ENCODE measurements around the gene CPNE4. TPM values are rescaled to one million over a fixed set of nuclear protein-coding genes. Genes with fewer than 3 reads are reported as not detected.

Gene CPNE4
- total and polyA plus RNA-seq, 2 donors from 2014 or later, result 0.79 to 1.2 TPM

DNA sequence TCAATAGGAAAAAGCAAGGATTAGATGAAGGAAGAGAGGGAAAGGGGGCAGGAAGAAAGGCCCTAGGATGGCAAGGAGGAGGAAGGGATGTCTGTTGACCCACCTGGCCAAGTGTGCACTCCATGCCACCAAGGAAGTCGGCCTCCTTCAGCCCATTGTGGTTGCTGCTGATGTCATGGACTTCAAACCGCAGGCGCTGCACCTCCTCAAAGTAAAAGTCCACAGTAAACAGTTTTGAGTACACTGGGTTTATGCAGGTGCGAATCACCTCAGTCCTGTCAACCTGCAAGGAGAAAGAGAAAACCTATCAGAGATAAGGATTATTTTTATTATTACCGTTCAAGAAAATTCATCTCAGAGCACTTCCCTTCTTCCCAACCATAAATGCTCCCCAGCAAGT, 311.5 kb downstream of the CPNE4 start:
- intact Hi-C loops (cut with DNase I), result no loop called here
- no peak for DNase-seq
- H3K9me3 ChIP-seq (ENCODE audit: control insufficient read depth in 2 of 3, insufficient read depth in 1 of 3, low read length in 3 of 3), result no peaks in the 10 kb centered on the region
- TF ChIP-seq, protein P1, sequence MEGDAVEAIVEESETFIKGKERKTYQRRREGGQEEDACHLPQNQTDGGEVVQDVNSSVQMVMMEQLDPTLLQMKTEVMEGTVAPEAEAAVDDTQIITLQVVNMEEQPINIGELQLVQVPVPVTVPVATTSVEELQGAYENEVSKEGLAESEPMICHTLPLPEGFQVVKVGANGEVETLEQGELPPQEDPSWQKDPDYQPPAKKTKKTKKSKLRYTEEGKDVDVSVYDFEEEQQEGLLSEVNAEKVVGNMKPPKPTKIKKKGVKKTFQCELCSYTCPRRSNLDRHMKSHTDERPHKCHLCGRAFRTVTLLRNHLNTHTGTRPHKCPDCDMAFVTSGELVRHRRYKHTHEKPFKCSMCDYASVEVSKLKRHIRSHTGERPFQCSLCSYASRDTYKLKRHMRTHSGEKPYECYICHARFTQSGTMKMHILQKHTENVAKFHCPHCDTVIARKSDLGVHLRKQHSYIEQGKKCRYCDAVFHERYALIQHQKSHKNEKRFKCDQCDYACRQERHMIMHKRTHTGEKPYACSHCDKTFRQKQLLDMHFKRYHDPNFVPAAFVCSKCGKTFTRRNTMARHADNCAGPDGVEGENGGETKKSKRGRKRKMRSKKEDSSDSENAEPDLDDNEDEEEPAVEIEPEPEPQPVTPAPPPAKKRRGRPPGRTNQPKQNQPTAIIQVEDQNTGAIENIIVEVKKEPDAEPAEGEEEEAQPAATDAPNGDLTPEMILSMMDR (IDR thresholded peaks at IDR 0.05; ENCODE audit: borderline replicate concordance, extremely low read depth, insufficient read depth), result no peak
- H3K36me3 ChIP-seq (ENCODE audit: control insufficient read depth in 2 of 3, insufficient read depth in 3 of 3, low read length in 3 of 3), result no peaks in the 10 kb centered on the region
- no peaks in the 10 kb centered on the region for H3K4me1 ChIP-seq (ENCODE audit: control insufficient read depth in 2 of 3, insufficient read depth in 2 of 3, low read depth in 1 of 3, low read length in 3 of 3)
- H3K27ac ChIP-seq (ENCODE audit: low read depth in 2 of 2, low read length in 2 of 2), result no peak overlapping the region
- H3K27me3 ChIP-seq (ENCODE audit: control insufficient read depth, insufficient read depth, low read length), result no peaks in the 10 kb centered on the region
- FAIRE-seq, result no peak
- no peak overlapping the region for H3K9ac ChIP-seq (ENCODE audit: low read length in 3 of 3)
- H3K4me3 ChIP-seq (ENCODE audit: low read length in 3 of 3), result no peak overlapping the region

DNA sequence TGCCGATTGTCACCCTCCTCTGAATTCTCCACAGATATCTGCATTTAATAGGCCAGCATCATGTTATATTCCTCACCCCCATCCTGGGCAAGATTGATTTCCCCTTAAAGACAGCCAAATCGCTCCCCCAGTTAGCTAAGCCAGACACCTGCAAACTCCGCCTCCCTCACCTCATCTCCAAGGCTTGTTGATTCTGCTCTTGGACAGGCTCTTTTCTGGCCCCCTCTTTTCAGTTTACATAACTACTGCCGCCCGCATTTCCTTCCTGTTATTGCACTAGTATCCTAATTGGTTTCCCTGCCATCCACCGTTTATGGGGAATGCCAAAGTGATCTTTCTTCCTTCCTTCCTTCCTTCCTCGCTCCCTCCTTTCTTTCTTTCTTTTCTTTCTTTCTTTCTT, 317.3 kb downstream of the CPNE4 start:
- TF ChIP-seq, protein P1 (IDR thresholded peaks at IDR 0.05; ENCODE audit: borderline replicate concordance, extremely low read depth, insufficient read depth), result no peak
- intact Hi-C loops (cut with DNase I), result no loop called here
- DNase-seq (no peak), FAIRE-seq (no peak)
- Histone ChIP-seq H3K27me3 (ENCODE audit: control insufficient read depth, insufficient read depth, low read length) (no peaks in the 10 kb centered on the region), H3K9me3 (ENCODE audit: control insufficient read depth in 2 of 3, insufficient read depth in 1 of 3, low read length in 3 of 3) (no peaks in the 10 kb centered on the region), H3K4me1 (ENCODE audit: control insufficient read depth in 2 of 3, insufficient read depth in 2 of 3, low read depth in 1 of 3, low read length in 3 of 3) (no peaks in the 10 kb centered on the region), H3K36me3 (ENCODE audit: control insufficient read depth in 2 of 3, insufficient read depth in 3 of 3, low read length in 3 of 3) (no peaks in the 10 kb centered on the region), H3K27ac (ENCODE audit: low read depth in 2 of 2, low read length in 2 of 2) (no peak overlapping the region), H3K9ac (ENCODE audit: low read length in 3 of 3) (no peak overlapping the region), H3K4me3 (ENCODE audit: low read length in 3 of 3) (no peak overlapping the region)

DNA sequence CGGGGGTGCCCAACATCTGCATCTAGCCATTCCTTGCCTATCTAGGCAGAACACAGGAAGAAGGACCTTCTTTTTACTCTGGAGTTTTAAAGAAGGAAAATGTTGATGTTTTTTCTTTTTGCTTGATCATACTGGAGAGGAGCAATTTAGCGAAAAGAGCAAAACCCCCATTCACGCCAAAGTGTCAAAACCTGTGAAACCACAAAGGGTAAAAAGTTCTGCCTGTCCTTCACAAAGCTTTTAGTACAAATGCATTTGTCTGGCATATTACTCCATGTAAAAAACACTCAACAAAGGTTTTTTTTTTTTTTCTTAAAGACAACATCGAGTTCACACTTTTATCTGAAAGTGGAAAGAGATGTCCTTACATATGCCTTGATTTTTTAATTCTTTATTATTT, 317.9 kb downstream of the CPNE4 start:
- no peak overlapping the region for H3K9ac ChIP-seq (ENCODE audit: low read length in 3 of 3)
- no peaks in the 10 kb centered on the region for H3K4me1 ChIP-seq (ENCODE audit: control insufficient read depth in 2 of 3, insufficient read depth in 2 of 3, low read depth in 1 of 3, low read length in 3 of 3)
- no peak for DNase-seq
- no peaks in the 10 kb centered on the region for H3K36me3 ChIP-seq (ENCODE audit: control insufficient read depth in 2 of 3, insufficient read depth in 3 of 3, low read length in 3 of 3)
- H3K4me3 ChIP-seq (ENCODE audit: low read length in 3 of 3), result no peak overlapping the region
- no peaks in the 10 kb centered on the region for H3K9me3 ChIP-seq (ENCODE audit: control insufficient read depth in 2 of 3, insufficient read depth in 1 of 3, low read length in 3 of 3)
- FAIRE-seq, result no peak
- TF ChIP-seq, protein P1 (IDR thresholded peaks at IDR 0.05; ENCODE audit: borderline replicate concordance, extremely low read depth, insufficient read depth), result no peak
- H3K27me3 ChIP-seq (ENCODE audit: control insufficient read depth, insufficient read depth, low read length), result no peaks in the 10 kb centered on the region
- intact Hi-C loops (cut with DNase I), result no loop called here
- H3K27ac ChIP-seq (ENCODE audit: low read depth in 2 of 2, low read length in 2 of 2), result no peak overlapping the region

DNA sequence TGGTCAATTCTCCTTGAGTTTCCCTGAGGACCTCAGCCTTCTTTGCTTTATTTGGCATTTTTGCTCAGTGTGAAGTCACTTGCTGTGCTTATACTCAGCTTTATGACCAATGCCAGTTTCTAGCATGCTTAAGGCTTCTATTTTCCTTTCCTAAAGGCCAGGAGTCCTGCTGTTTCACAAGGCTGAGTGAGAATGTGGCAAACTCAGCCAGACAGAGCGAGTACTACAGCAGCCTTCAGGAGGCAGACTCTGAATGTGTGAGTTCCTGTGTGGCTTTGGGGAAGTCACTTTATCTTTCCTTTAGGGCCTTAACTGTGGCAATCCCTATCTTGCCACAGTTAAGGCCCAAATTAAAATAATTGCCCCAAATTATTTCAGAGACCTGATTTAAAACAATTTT, 318.8 kb downstream of the CPNE4 start:
- intact Hi-C loops (cut with DNase I), result no loop called here
- Histone ChIP-seq H3K27ac (ENCODE audit: low read depth in 2 of 2, low read length in 2 of 2) (no peak overlapping the region), H3K9ac (ENCODE audit: low read length in 3 of 3) (no peak overlapping the region), H3K4me1 (ENCODE audit: control insufficient read depth in 2 of 3, insufficient read depth in 2 of 3, low read depth in 1 of 3, low read length in 3 of 3) (no peaks in the 10 kb centered on the region), H3K27me3 (ENCODE audit: control insufficient read depth, insufficient read depth, low read length) (no peaks in the 10 kb centered on the region), H3K4me3 (ENCODE audit: low read length in 3 of 3) (no peak overlapping the region), H3K36me3 (ENCODE audit: control insufficient read depth in 2 of 3, insufficient read depth in 3 of 3, low read length in 3 of 3) (no peaks in the 10 kb centered on the region), H3K9me3 (ENCODE audit: control insufficient read depth in 2 of 3, insufficient read depth in 1 of 3, low read length in 3 of 3) (no peaks in the 10 kb centered on the region)
- FAIRE-seq, result no peak
- DNase-seq, result no peak
- TF ChIP-seq, protein P1 (IDR thresholded peaks at IDR 0.05; ENCODE audit: borderline replicate concordance, extremely low read depth, insufficient read depth), result no peak

Data from kidney (tissue), 14 donors.